HepG2 (cell line): Measurements from ENCODE around the gene MAP2K1. TPM values are rescaled to one million over a fixed set of nuclear protein-coding genes. Genes with fewer than 3 reads are reported as not detected.
A peak's percentile ranks its signal among the peaks of the same experiment; 100 is the strongest.

ENCODE experiments used
- CAMTA2 ChIP-seq: sonication (generic); formaldehyde crosslinking; IDR thresholded peaks from 2 replicates; pipeline ENCODE4 v1.4.0; 2020; ENCODE audit warnings: mild to moderate bottlenecking, missing genetic modification reagents, borderline replicate concordance
- EZH2 ChIP-seq: conservative IDR thresholded peaks from 2 replicates; pipeline ENCODE4 v1.6.1; 2012; ENCODE audit warnings: mild to moderate bottlenecking, low read depth, low read length, moderate library complexity
- HIVEP1 ChIP-seq: sonication (generic); formaldehyde crosslinking; IDR thresholded peaks from 2 replicates; pipeline ENCODE4 v1.4.0; 2020; ENCODE audit warnings: mild to moderate bottlenecking, missing genetic modification reagents
- ISL2 ChIP-seq: sonication (generic); formaldehyde crosslinking; IDR thresholded peaks from 2 replicates; pipeline ENCODE4 v1.5.0; 2020; ENCODE audit warnings: missing genetic modification reagents
- PAX8 ChIP-seq: sonication (generic); formaldehyde crosslinking; IDR thresholded peaks from 2 replicates; pipeline ENCODE4 v1.8.0; 2022; ENCODE audit warnings: mild to moderate bottlenecking, missing genetic modification reagents, borderline replicate concordance
- RXRA ChIP-seq: sonication (generic); formaldehyde crosslinking; IDR thresholded peaks from 2 replicates; pipeline ENCODE4 v1.5.1; 2020; ENCODE audit warnings: missing genetic modification reagents
- ZBTB39 ChIP-seq: sonication (generic); formaldehyde crosslinking; IDR thresholded peaks from 2 replicates; pipeline ENCODE4 v1.5.0; 2020; ENCODE audit warnings: missing genetic modification reagents
- ZBTB7A ChIP-seq: sonication (generic); formaldehyde crosslinking; IDR thresholded peaks from 2 replicates; pipeline ENCODE4 v1.8.0; 2022; ENCODE audit warnings: mild to moderate bottlenecking, missing genetic modification reagents
- ZKSCAN1 ChIP-seq: fragments of 150-350 bp; IDR thresholded peaks from 2 replicates; pipeline ENCODE4 v1.6.1; 2014; ENCODE audit warnings: low read length
- ZNF333 ChIP-seq: sonication (generic); formaldehyde crosslinking; IDR thresholded peaks from 2 replicates; pipeline ENCODE4 v1.4.0; 2020; ENCODE audit warnings: mild to moderate bottlenecking, missing genetic modification reagents, borderline replicate concordance
- ZNF430 ChIP-seq: sonication (generic); formaldehyde crosslinking; IDR thresholded peaks from 2 replicates; pipeline ENCODE4 v1.9.0; 2021; ENCODE audit warnings: mild to moderate bottlenecking, missing genetic modification reagents
- ZNF567 ChIP-seq: sonication (generic); formaldehyde crosslinking; IDR thresholded peaks from 2 replicates; pipeline ENCODE4 v1.8.1; 2023; ENCODE audit warnings: mild to moderate bottlenecking, missing genetic modification reagents, borderline replicate concordance
- ZNF646 ChIP-seq: sonication (generic); formaldehyde crosslinking; IDR thresholded peaks from 2 replicates; pipeline ENCODE4 v1.9.0; 2021; ENCODE audit warnings: mild to moderate bottlenecking, missing genetic modification reagents
- ZNF652 ChIP-seq: IDR thresholded peaks from 2 replicates; pipeline ENCODE4 v1.6.1; 2016; ENCODE audit warnings: low read depth, borderline replicate concordance
- ZNF766 ChIP-seq: sonication (generic); formaldehyde crosslinking; IDR thresholded peaks from 2 replicates; pipeline ENCODE4 v1.5.0; 2020; ENCODE audit warnings: missing genetic modification reagents, borderline replicate concordance
- ZNF768 ChIP-seq: sonication (generic); formaldehyde crosslinking; IDR thresholded peaks from 2 replicates; pipeline ENCODE4 v1.4.0; 2020; ENCODE audit warnings: missing genetic modification reagents
- polyA plus RNA-seq, 8 experiments: library from polyadenylated mRNA; depleted of rRNA in 3 of 8; stranded (reverse) in 7 of 8; unstranded in 1 of 8; fragments of >200 nt; fragmentation: Illumina TruSeq in 4 of 8; extraction: Trizol in 4 of 8; gene quantifications; 2 replicates each; pipeline versions ENCODE4 v1.2.1 to v1.2.3, GENCODE V29; 2011 to 2016; ENCODE audit warnings: low read depth in 4 of 8, missing spikeins in 1 of 8, mixed read lengths in 1 of 8; ENCODE audit not compliant: insufficient read depth in 1 of 8
- total RNA-seq, 5 experiments: library from RNA; depleted of rRNA; stranded (reverse); fragments of >200 nt; fragmentation: Illumina TruSeq; extraction: Trizol; gene quantifications; 2 replicates each; pipeline ENCODE4 v1.2.3, GENCODE V29; 2016; ENCODE audit warnings: low read depth in 1 of 5
- TF ChIP-seq, protein P1 (sequence below): sonication (generic); formaldehyde crosslinking; IDR thresholded peaks from 2 replicates; pipeline ENCODE4 v1.9.0; 2021; ENCODE audit warnings: missing genetic modification reagents, mild to moderate bottlenecking, borderline replicate concordance

Gene MAP2K1
- total and polyA plus RNA-seq, 2 of the 13 experiments (the other 11 are each of a cell fraction or from before 2014, with no cell fraction given): 24.1 to 49.2 TPM

GRCh38 chr15:66497502-66498455, 111.1 kb downstream of the MAP2K1 start, which contains the start of gene SNAPC5 (continued):
- TF ChIP-seq ZNF567 (CRISPR knock-in tag) (peak; percentile 55; the same call in 1 of the 2 replicates), ZNF646 (CRISPR knock-in tag) (no peak), ZNF766 (no peak), CAMTA2 (CRISPR knock-in tag) (no peak), ZBTB7A (CRISPR knock-in tag) (0 out of 2 replicates have a peak, but pooled peaks have one; percentile 13), PAX8 (CRISPR knock-in tag) (no peak), ZBTB39 (no peak), ZNF333 (CRISPR knock-in tag) (peak; percentile 27; the same call in 1 of the 2 replicates), ZNF430 (CRISPR knock-in tag) (peak; percentile 87; the same call in 1 of the 2 replicates), EZH2 (no peak), RXRA (CRISPR knock-in tag) (no peak; the same call in 1 of the 2 replicates), ZNF652 (CRISPR knock-in tag) (peak; percentile 49; the same call in 1 of the 2 replicates), ISL2 (peak; percentile 69), HIVEP1 (peak; percentile 46; the same call in 1 of the 2 replicates), ZKSCAN1 (no peak; the same call in 1 of the 2 replicates), ZNF768 (CRISPR knock-in tag) (peak; percentile 72; the same call in 1 of the 2 replicates)
- TF ChIP-seq, protein P1, sequence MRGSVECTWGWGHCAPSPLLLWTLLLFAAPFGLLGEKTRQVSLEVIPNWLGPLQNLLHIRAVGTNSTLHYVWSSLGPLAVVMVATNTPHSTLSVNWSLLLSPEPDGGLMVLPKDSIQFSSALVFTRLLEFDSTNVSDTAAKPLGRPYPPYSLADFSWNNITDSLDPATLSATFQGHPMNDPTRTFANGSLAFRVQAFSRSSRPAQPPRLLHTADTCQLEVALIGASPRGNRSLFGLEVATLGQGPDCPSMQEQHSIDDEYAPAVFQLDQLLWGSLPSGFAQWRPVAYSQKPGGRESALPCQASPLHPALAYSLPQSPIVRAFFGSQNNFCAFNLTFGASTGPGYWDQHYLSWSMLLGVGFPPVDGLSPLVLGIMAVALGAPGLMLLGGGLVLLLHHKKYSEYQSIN: no peak; the same call in 1 of the 2 replicates
